ENCODE measurements around the gene GTF2F2.
"Not testable (repeated sequence)": the region's sequence is repeated elsewhere in the genome, so short reads cannot be mapped to it uniquely, and the experiment has no call there.

The GTF2F2 gene

GRCh38 chr13:45298550-45298949 lies 178.2 kb downstream of the GTF2F2 start:
- DNase-seq (ENCODE audit: extremely low read depth in 1 of 2, low read depth in 1 of 2), result not testable (repeated sequence)

- DNase-seq (ENCODE audit: extremely low read depth in 1 of 2, low read depth in 1 of 2), result no peak
Observed at GRCh38 chr13:45299194-45299593, 178.9 kb downstream of the GTF2F2 start.

GRCh38 chr13:45300190-45300985 lies 180.1 kb downstream of the GTF2F2 start:
- DNase-seq (ENCODE audit: extremely low read depth in 1 of 2, low read depth in 1 of 2), result no peak

- DNase-seq (ENCODE audit: extremely low read depth in 1 of 2, low read depth in 1 of 2), result no peak
Observed at GRCh38 chr13:45301263-45301662, 181.0 kb downstream of the GTF2F2 start.

- no peak for DNase-seq (ENCODE audit: extremely low read depth in 1 of 2, low read depth in 1 of 2)
Observed at GRCh38 chr13:45302507-45302906, 182.2 kb downstream of the GTF2F2 start.

- no peak for DNase-seq (ENCODE audit: extremely low read depth in 1 of 2, low read depth in 1 of 2)
Observed at GRCh38 chr13:45303026-45303425, 182.7 kb downstream of the GTF2F2 start.

GRCh38 chr13:45303866-45304265 lies 183.6 kb downstream of the GTF2F2 start:
- no peak for DNase-seq (ENCODE audit: extremely low read depth in 1 of 2, low read depth in 1 of 2)

GRCh38 chr13:45305079-45305478 lies 184.8 kb downstream of the GTF2F2 start:
- no peak for DNase-seq (ENCODE audit: extremely low read depth in 1 of 2, low read depth in 1 of 2)

GRCh38 chr13:45306966-45307365 lies 186.7 kb downstream of the GTF2F2 start:
- DNase-seq (ENCODE audit: extremely low read depth in 1 of 2, low read depth in 1 of 2), result no peak

GRCh38 chr13:45310341-45311131 lies 190.2 kb downstream of the GTF2F2 start:
- no peak for DNase-seq (ENCODE audit: extremely low read depth in 1 of 2, low read depth in 1 of 2)

- no peak for DNase-seq (ENCODE audit: extremely low read depth in 1 of 2, low read depth in 1 of 2)
Observed at GRCh38 chr13:45314822-45315221, 194.5 kb downstream of the GTF2F2 start.

- DNase-seq (ENCODE audit: extremely low read depth in 1 of 2, low read depth in 1 of 2), result no peak
Observed at GRCh38 chr13:45315520-45316167, 195.3 kb downstream of the GTF2F2 start.

GRCh38 chr13:45316338-45316737 lies 196.0 kb downstream of the GTF2F2 start:
- DNase-seq (ENCODE audit: extremely low read depth in 1 of 2, low read depth in 1 of 2), result no peak

GRCh38 chr13:45316996-45317395 lies 196.7 kb downstream of the GTF2F2 start:
- no peak for DNase-seq (ENCODE audit: extremely low read depth in 1 of 2, low read depth in 1 of 2)

- DNase-seq (ENCODE audit: extremely low read depth in 1 of 2, low read depth in 1 of 2), result no peak
Observed at GRCh38 chr13:45320876-45321629, 200.7 kb downstream of the GTF2F2 start.

GRCh38 chr13:45325806-45326205 lies 205.5 kb downstream of the GTF2F2 start:
- DNase-seq (ENCODE audit: extremely low read depth in 1 of 2, low read depth in 1 of 2), result no peak

GRCh38 chr13:45327253-45327955 lies 207.1 kb downstream of the GTF2F2 start:
- DNase-seq (ENCODE audit: extremely low read depth in 1 of 2, low read depth in 1 of 2), result no peak

- no peak for DNase-seq (ENCODE audit: extremely low read depth in 1 of 2, low read depth in 1 of 2)
Observed at GRCh38 chr13:45328661-45329111, 208.4 kb downstream of the GTF2F2 start.

GRCh38 chr13:45331123-45331619 lies 210.9 kb downstream of the GTF2F2 start:
- DNase-seq (ENCODE audit: extremely low read depth in 1 of 2, low read depth in 1 of 2), result no peak

GRCh38 chr13:45331692-45332035 lies 211.4 kb downstream of the GTF2F2 start:
- no peak for DNase-seq (ENCODE audit: extremely low read depth in 1 of 2, low read depth in 1 of 2)
